HG02870 (cell line): ENCODE measurements around the gene CPD.

Experiments used
- ATAC-seq: cut with Tn5 transposase; IDR thresholded peaks from one replicate; pipeline ENCODE4 v1.9.1; 2021; ENCODE audit warnings: mild to moderate bottlenecking, moderate library complexity; ENCODE audit not compliant: unreplicated experiment

The CPD gene

DNA sequence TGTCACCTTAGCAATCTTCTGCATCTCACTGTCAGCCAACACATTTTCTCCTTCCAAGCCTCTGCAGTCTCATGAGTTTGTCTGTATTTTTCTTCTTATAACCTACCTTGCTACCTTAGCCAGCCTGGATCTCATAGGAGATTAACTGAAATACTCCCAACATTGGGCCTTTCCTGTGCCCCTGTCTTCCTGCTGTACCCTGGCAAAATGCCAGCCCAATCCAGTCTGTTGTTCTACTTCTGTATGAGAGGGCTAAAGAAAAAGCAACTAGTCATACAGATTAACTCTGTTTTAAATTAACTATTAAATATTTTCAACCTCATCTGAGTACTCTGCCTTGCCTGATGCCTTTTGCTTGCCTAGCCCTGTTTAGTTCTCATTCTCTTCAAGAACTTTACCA is 116.9 kb downstream of the CPD start:
- ATAC-seq = no peak

DNA sequence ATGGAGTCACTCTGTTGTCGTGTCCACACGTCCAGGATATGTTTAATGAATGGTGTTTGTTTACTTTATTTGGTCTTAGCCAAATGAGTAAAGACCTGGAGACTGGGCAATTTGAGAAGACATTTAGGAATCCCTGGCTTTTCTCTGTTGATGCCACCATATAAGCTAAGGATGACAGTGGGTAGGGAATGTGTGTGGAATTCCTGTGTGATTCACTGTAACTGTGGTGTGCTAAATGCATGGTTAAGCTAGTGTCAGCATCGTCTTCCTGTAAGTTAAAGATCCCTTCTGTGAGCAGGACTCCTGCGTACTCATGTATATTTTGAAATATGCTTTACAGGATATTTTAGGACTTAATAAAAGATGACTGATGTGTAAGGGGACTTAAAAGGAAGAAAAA is 124.8 kb downstream of the CPD start:
- no peak for ATAC-seq

DNA sequence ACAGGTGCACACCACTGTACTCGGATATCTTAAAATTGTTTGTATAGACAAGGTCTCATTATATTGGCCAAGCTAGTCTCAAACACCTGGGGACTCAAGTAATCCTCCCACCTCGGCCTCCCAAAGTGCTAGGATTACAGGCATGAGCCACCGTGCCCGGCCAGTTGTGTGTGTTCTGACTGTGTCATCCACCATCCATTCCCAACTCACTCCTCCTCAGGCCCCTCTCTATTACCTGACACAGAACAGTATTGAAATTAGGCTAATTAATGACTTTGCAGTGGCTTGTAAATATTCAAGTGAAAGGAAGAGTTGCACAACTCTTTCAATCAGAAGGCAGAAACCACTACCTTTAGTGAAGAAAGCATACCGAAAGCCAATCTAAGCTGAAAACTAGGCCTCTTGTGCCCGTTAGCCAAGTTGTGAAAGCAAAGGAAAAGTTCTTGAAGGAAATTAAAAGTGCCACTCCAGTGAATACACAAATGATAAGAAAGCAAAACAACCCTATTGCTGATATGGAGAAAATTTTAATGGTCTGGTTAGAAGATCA is 127.2 kb downstream of the CPD start:
- ATAC-seq = no peak

DNA sequence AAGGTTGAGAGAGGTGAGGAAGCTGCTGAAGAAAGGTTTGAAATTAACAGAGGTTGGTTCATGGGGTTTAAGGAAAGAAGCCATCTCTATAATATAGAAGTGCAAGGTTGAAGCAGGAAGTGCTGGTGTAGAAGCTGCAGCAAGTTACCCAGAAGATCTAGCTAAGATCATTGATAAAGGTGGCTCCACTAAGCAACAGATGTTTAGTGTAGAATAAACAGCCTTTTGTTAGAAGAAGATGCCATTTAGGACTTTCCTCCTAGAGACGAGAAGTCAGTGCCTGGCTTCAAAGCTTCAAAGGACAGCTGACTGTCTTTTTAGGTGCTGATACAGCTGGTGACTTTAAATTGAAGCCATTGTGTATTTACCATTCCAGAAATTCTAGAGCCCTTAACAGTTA is 127.8 kb downstream of the CPD start:
- ATAC-seq = no peak

DNA sequence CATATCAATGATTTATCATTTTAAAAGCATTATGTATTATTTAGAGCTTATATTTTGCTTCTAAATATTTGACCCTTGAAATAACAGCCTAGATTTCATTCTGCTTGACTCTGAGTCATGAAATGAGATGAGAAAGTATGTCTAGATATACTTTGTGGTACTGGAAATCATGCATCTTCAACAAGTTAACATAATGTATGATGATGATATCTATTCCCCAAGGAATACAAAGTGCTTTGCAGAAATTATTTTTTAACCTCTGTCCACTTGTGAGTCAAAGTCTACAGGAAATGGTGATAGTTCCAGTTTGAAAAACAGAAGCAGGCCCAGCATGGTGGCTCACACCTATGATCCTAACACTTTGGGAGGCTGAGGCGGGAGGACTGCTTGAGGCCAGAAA is 134.6 kb downstream of the CPD start:
- no peak for ATAC-seq

DNA sequence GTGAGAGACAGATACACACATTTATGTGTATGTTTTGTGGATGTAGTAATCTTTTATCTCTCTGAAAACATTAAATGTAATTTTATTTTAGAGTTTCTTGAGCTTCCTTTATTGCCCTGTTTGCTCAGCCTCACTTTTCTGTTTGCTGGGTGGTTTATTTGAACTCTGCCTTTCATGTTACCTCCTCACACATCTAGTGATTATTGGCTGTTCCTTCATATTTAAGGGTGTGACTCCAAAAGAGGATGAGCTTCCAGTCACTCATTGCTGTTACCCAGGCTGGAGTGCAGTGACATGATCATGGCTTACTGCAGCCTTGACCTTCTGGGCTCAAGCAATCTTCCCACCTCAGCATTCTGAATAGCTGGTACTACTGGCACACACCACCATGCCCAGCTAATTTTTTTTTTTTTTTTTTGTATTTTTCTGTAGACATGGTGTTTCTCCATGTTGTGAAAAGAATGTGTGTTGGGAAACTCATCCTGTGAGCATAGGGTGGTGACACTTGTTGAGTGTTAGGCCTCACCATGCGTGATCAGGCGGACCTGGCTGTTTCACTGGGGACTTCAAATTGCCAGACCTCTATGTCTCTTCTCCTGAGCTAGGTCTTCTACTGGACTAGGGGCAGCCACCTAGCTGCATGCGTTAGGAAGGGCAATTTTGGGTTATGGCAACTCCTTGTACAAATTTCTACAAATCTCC is 136.3 kb downstream of the CPD start:
- ATAC-seq = no peak

DNA sequence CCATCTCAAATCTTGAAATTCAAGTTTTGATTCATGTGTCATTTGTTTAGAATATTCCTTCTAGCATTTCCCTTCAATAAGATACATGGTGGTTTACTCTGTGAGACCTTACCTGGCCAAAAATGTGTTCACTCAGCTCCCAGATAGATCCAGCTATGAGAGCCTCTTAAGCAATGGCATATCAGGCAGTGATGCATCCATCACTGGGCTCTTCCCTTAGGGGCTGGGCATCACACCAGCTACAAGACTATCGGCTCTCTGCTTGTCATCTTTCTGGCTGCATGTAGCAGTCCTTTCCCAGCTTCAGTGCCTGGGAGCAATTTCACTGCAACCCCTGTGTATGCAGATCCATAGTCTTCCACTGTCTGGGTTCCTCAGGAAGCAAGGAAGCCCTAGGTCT is 139.1 kb downstream of the CPD start:
- ATAC-seq = no peak

DNA sequence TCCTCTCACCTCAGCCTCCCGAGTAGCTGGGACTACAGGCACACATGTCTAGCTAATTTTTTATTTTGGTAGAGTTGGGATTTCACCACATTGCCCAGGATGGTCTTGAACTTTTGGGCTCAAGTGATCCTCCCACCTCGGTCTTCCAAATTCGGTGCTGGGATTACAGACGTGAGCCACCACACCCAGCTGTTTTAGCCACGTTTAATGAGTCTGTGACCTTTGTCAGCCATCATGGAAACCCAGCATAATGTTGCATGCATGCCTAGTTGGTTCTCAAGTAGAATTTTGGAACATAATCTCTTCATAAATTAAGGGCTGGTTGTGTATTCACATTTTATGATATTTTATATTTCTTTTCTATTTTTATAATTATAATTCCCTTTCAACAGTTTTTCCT is 140.4 kb downstream of the CPD start:
- ATAC-seq = no peak
